MM.1S (cell line): Measurements from ENCODE around the gene MASP1.

Experiments used
- DNase-seq: peaks from one replicate; pipeline ENCODE4 v3.0.0-alpha.2; 2015
- H2AFZ ChIP-seq: fragments of 300-600 bp; sonication (generic); 2 replicates; pipeline ENCODE4 v1.6.0; 2016; ENCODE audit warnings: antibody characterized with exemption, low read length
- H3F3A ChIP-seq: fragments of 300-600 bp; sonication (generic); 2 replicates; pipeline ENCODE4 v1.6.1; 2016; ENCODE audit warnings: mild to moderate bottlenecking, antibody characterized with exemption, low read length, moderate library complexity, mixed read lengths; ENCODE audit not compliant: insufficient read depth
- H3K27ac ChIP-seq: fragments of 300-600 bp; sonication (generic); 2 replicates; pipeline ENCODE4 v1.5.1; 2016; ENCODE audit warnings: mild to moderate bottlenecking, low read length
- H3K27me3 ChIP-seq: fragments of 300-600 bp; sonication (generic); replicated peaks from 2 replicates; pipeline ENCODE4 v1.6.0; 2016; ENCODE audit warnings: low read length; ENCODE audit not compliant: insufficient read depth
- H3K36me3 ChIP-seq: fragments of 300-600 bp; sonication (generic); replicated peaks from 2 replicates; pipeline ENCODE4 v1.6.1; 2016; ENCODE audit warnings: mild to moderate bottlenecking, low read length, mixed read lengths; ENCODE audit not compliant: insufficient read depth
- H3K4me1 ChIP-seq: fragments of 300-600 bp; sonication (generic); 2 replicates; pipeline ENCODE4 v1.6.1; 2016; ENCODE audit warnings: low read length, mixed read lengths
- H3K4me2 ChIP-seq: fragments of 300-600 bp; sonication (generic); 2 replicates; pipeline ENCODE4 v1.6.0; 2016; ENCODE audit warnings: low read depth, low read length
- H3K4me3 ChIP-seq: fragments of 300-600 bp; sonication (generic); 2 replicates; pipeline ENCODE4 v1.5.1; 2016; ENCODE audit warnings: low read length, mixed read lengths
- H3K79me2 ChIP-seq: fragments of 300-600 bp; sonication (generic); 2 replicates; pipeline ENCODE4 v1.6.1; 2016; ENCODE audit warnings: mixed run types, low read length, mixed read lengths
- H3K9ac ChIP-seq: fragments of 300-600 bp; sonication (generic); 2 replicates; pipeline ENCODE4 v1.6.1; 2016; ENCODE audit warnings: low read length, mixed read lengths
- H3K9me2 ChIP-seq: fragments of 300-600 bp; sonication (generic); replicated peaks from 2 replicates; pipeline ENCODE4 v1.6.1; 2016; ENCODE audit warnings: mild to moderate bottlenecking, low read length, mixed read lengths; ENCODE audit not compliant: insufficient read depth
- H3K9me3 ChIP-seq: fragments of 300-600 bp; sonication (generic); replicated peaks from 2 replicates; pipeline ENCODE4 v1.6.1; 2016; ENCODE audit warnings: mild to moderate bottlenecking, low read length, mixed read lengths; ENCODE audit not compliant: insufficient read depth
- H4K20me1 ChIP-seq: fragments of 300-600 bp; sonication (generic); 2 replicates; pipeline ENCODE4 v1.6.1; 2016; ENCODE audit warnings: mild to moderate bottlenecking, low read length, moderate library complexity, mixed read lengths; ENCODE audit not compliant: insufficient read depth
- EZH2 ChIP-seq: fragments of 300-600 bp; sonication (generic); optimal IDR thresholded peaks from 2 replicates; pipeline ENCODE3; 2017; ENCODE audit warnings: low read depth, mild to moderate bottlenecking, antibody characterized with exemption, low read length, mixed read lengths
- EZH2phosphoT487 ChIP-seq: fragments of 300-600 bp; sonication (generic); IDR thresholded peaks from 2 replicates; pipeline ENCODE4 v1.6.1; 2018; ENCODE audit warnings: antibody characterized with exemption, low read length
- TF ChIP-seq, protein P1 (sequence below): fragments of 300-600 bp; sonication (generic); IDR thresholded peaks from 2 replicates; pipeline ENCODE4 v1.5.1; 2016; ENCODE audit warnings: antibody characterized with exemption, low read length, mixed read lengths

The MASP1 gene

DNA sequence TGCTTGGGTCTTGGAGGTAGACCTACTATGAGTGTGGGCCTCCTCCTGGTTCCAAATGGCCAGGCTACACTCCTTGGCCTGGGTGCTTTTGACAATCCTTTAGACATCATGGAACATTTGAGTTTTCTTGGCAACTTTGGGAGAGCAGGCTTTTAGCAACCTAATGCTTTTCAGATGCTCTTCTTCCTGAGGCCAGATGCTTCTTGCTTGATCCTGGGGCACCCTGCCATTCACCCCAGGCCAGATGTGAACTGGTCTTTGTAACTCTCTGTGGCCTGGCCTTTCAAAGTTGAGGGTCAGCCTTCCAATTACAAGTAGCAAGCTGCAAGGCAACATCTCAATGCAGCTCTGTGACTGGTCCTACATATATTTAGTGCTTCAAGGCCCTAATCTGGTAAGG is 53.8 kb downstream of the MASP1 start:
- TF ChIP-seq EZH2phosphoT487, result no peak
- TF ChIP-seq, protein P1, sequence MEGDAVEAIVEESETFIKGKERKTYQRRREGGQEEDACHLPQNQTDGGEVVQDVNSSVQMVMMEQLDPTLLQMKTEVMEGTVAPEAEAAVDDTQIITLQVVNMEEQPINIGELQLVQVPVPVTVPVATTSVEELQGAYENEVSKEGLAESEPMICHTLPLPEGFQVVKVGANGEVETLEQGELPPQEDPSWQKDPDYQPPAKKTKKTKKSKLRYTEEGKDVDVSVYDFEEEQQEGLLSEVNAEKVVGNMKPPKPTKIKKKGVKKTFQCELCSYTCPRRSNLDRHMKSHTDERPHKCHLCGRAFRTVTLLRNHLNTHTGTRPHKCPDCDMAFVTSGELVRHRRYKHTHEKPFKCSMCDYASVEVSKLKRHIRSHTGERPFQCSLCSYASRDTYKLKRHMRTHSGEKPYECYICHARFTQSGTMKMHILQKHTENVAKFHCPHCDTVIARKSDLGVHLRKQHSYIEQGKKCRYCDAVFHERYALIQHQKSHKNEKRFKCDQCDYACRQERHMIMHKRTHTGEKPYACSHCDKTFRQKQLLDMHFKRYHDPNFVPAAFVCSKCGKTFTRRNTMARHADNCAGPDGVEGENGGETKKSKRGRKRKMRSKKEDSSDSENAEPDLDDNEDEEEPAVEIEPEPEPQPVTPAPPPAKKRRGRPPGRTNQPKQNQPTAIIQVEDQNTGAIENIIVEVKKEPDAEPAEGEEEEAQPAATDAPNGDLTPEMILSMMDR, result no peak
- TF ChIP-seq EZH2, result no peak
- H3K36me3 ChIP-seq, result no peaks in the 10 kb centered on the region
- no peaks in the 10 kb centered on the region for H4K20me1 ChIP-seq
- no peaks in the 10 kb centered on the region for H3F3A ChIP-seq
- H3K4me2 ChIP-seq, result no peak overlapping the region
- H3K4me1 ChIP-seq, result no peaks in the 10 kb centered on the region
- H3K9ac ChIP-seq, result no peak overlapping the region
- H3K9me2 ChIP-seq, result no peaks in the 10 kb centered on the region
- no peak overlapping the region for H3K27ac ChIP-seq
- no peaks in the 10 kb centered on the region for H3K9me3 ChIP-seq
- H3K4me3 ChIP-seq, result no peak overlapping the region
- H2AFZ ChIP-seq, result no peak overlapping the region
- H3K79me2 ChIP-seq, result no peaks in the 10 kb centered on the region
- DNase-seq, result no peak
- H3K27me3 ChIP-seq, result no peaks in the 10 kb centered on the region

DNA sequence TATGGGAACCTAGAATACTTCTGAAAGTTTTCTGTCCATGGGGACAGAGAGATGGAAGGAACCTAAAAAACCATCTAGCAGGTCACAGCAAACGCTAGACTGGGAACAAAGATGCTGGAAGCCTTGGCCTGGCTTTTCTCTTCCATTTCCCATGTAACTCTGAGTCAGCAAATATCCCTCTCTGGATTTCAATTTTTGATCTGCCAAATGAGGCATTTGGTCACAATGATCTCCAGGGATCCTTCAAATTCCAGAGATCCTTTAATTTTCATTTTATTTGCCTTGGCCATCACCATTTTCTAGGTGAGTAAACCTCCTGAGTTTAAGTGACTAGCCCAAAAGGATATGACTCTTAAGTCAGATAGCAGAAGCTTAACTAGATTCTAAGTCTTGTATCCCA is 54.6 kb downstream of the MASP1 start:
- TF ChIP-seq EZH2 (no peak), EZH2phosphoT487 (no peak)
- TF ChIP-seq, protein P1, result no peak
- Histone ChIP-seq H3K4me2 (no peak overlapping the region), H3F3A (no peaks in the 10 kb centered on the region), H3K9ac (no peak overlapping the region), H3K79me2 (no peaks in the 10 kb centered on the region), H3K4me3 (no peak overlapping the region), H3K4me1 (no peaks in the 10 kb centered on the region), H3K9me3 (no peaks in the 10 kb centered on the region), H3K9me2 (no peaks in the 10 kb centered on the region), H4K20me1 (no peaks in the 10 kb centered on the region), H3K27me3 (no peaks in the 10 kb centered on the region), H2AFZ (no peak overlapping the region), H3K36me3 (no peaks in the 10 kb centered on the region), H3K27ac (no peak overlapping the region)
- DNase-seq, result no peak

DNA sequence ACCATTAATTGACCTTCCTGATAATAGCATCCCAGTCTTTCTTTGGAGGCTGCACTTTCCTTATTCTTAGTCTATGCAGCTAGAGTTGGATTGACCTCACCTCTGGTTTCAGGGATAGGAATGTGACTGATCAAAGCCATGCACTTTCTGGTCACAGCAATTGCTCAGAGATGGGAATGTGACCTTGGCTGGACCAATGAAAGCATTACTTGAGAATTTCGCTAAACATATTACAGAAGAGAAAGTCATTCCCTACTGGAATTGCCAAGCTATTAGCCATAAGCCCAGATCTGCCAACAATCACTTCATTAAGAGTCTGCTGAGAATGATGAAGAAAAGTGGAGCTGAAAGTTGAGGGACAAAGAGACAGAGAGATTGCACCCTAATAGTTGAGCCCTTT is 61.5 kb downstream of the MASP1 start:
- no peaks in the 10 kb centered on the region for H3K9me3 ChIP-seq
- no peak overlapping the region for H3K4me3 ChIP-seq
- DNase-seq, result no peak
- H3K4me2 ChIP-seq, result no peak overlapping the region
- no peaks in the 10 kb centered on the region for H3K9me2 ChIP-seq
- H3K79me2 ChIP-seq, result no peaks in the 10 kb centered on the region
- no peak overlapping the region for H2AFZ ChIP-seq
- H3F3A ChIP-seq, result no peaks in the 10 kb centered on the region
- no peaks in the 10 kb centered on the region for H3K4me1 ChIP-seq
- H3K36me3 ChIP-seq, result no peaks in the 10 kb centered on the region
- no peak overlapping the region for H3K9ac ChIP-seq
- H3K27me3 ChIP-seq, result no peaks in the 10 kb centered on the region
- TF ChIP-seq, protein P1, result no peak
- TF ChIP-seq EZH2, result no peak
- no peak for TF ChIP-seq EZH2phosphoT487
- H3K27ac ChIP-seq, result no peak overlapping the region
- no peaks in the 10 kb centered on the region for H4K20me1 ChIP-seq
